SH-SY5Y (cell line): Measurements from ENCODE around the gene PFN1.

ENCODE experiments used
- GATA2 ChIP-seq: IDR thresholded peaks from 2 replicates; pipeline ENCODE4 v1.6.1; 2011; ENCODE audit warnings: mild to moderate bottlenecking, low read depth, low read length
- GATA3 ChIP-seq: IDR thresholded peaks from 2 replicates; pipeline ENCODE4 v1.6.1; 2011; ENCODE audit warnings: low read depth, mild to moderate bottlenecking, low read length, moderate library complexity

DNA sequence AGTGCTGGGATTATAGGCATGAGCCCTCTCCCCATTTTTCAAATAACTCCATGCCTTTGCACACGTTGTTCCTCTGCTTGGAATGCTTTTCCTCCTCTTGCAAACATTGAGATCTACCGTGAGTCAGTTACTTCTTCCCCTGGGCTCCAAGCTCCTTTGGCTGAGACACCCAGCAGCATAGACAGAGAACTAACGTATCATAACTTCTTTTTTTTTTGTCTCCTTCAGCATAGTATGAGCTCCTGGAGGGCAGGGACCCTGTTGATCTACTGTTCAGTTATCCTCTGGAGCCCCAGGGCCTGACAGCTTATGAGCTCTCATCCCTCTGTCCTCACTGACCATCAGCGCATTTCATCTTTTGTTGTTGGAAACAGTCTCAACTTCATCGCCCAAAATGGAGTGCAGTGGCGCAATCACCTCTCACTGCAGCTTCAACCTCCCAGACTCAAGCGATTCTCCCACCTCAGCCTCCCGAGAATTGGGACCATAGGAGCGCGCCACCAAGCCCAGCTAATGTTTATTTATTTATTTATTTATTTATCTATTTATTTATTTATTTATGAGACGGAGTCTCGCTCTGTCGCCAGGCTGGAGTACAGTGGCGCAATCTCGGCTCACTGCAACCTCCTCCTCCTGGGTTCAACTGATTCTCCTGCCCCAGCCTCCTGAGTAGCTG is 17.1 kb upstream of the PFN1 start:
- TF ChIP-seq GATA2: no peak
- no peak for TF ChIP-seq GATA3
